Measurements from ENCODE around the gene RAP2A.

Gene RAP2A

DNA sequence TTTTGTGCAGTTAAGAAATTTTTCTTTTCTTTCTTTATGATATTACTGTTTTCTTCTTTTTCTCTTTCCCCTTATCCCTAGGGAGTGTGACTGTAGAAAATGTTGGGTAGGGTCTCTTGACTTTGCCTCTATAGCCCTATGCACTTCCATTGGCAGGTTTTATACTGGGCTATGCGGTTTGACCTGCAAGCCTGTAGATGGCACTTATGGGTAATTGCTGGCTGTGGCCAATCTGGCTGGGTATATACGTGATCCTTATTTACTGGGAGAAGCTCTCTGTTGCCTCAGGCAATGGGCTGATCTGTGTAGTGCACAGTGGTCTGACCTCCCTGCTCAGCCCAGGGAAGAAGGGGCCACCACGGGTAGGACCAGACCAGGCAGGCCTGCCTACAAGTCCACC is 78.8 kb downstream of the RAP2A start:
- H3K36me3 ChIP-seq (ENCODE audit: low read length): no peaks in the 10 kb centered on the region
- no peak for TF ChIP-seq EZH2phosphoT487 (conservative IDR thresholded peaks at IDR 0.05; ENCODE audit: low read length)
- TF ChIP-seq, protein P1, sequence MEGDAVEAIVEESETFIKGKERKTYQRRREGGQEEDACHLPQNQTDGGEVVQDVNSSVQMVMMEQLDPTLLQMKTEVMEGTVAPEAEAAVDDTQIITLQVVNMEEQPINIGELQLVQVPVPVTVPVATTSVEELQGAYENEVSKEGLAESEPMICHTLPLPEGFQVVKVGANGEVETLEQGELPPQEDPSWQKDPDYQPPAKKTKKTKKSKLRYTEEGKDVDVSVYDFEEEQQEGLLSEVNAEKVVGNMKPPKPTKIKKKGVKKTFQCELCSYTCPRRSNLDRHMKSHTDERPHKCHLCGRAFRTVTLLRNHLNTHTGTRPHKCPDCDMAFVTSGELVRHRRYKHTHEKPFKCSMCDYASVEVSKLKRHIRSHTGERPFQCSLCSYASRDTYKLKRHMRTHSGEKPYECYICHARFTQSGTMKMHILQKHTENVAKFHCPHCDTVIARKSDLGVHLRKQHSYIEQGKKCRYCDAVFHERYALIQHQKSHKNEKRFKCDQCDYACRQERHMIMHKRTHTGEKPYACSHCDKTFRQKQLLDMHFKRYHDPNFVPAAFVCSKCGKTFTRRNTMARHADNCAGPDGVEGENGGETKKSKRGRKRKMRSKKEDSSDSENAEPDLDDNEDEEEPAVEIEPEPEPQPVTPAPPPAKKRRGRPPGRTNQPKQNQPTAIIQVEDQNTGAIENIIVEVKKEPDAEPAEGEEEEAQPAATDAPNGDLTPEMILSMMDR (IDR thresholded peaks at IDR 0.05; ENCODE audit: insufficient read depth, low read length, poor library complexity, severe bottlenecking): no peak
- no peaks in the 10 kb centered on the region for H4K20me1 ChIP-seq (ENCODE audit: low read depth, low read length)
- H3F3A ChIP-seq (ENCODE audit: insufficient read depth): no peaks in the 10 kb centered on the region
- no peaks in the 10 kb centered on the region for H3K79me2 ChIP-seq (ENCODE audit: insufficient read depth, low read length)
- H2AFZ ChIP-seq (ENCODE audit: low read depth, low read length, severe bottlenecking): no peak overlapping the region
- H3K9ac ChIP-seq (ENCODE audit: low read length): no peak overlapping the region
- no peaks in the 10 kb centered on the region for H3K9me3 ChIP-seq (ENCODE audit: insufficient read depth, low read length)
- no peaks in the 10 kb centered on the region for H3K27me3 ChIP-seq (ENCODE audit: low read length)
- no peaks in the 10 kb centered on the region for H3K9me2 ChIP-seq (replicated peaks; ENCODE audit: insufficient read depth, low read length)
- H3K4me3 ChIP-seq (ENCODE audit: insufficient read depth, low read length, poor library complexity, severe bottlenecking): no peak overlapping the region
- no peak overlapping the region for H3K4me2 ChIP-seq (ENCODE audit: low read depth, low read length, poor library complexity, severe bottlenecking)
- no peak overlapping the region for H3K27ac ChIP-seq (ENCODE audit: low read depth, low read length)

DNA sequence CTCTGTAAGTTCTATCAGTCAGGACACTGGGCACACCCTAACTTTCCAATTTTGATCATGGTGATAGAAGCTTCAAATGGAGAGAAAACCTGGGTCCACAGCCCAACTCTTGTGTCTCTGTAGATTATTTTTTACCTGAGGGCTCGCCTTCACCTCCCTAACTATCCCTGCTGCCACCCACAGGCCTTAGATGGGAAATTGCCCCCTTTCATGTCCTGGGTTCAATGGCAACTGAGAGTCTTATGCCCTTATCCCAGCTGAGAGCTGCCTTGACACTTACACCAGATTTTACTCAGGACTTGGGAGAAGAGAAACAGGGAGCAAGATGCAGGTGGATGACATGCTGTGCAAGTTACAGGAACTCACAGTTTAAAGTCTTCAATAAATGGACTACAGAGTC is 81.7 kb downstream of the RAP2A start:
- TF ChIP-seq, protein P1 (IDR thresholded peaks at IDR 0.05; ENCODE audit: insufficient read depth, low read length, poor library complexity, severe bottlenecking): no peak
- TF ChIP-seq EZH2phosphoT487 (conservative IDR thresholded peaks at IDR 0.05; ENCODE audit: low read length): no peak
- H3K36me3 ChIP-seq (ENCODE audit: low read length): no peaks in the 10 kb centered on the region
- H3K9me2 ChIP-seq (replicated peaks; ENCODE audit: insufficient read depth, low read length): no peaks in the 10 kb centered on the region
- H3K27me3 ChIP-seq (ENCODE audit: low read length): no peaks in the 10 kb centered on the region
- no peaks in the 10 kb centered on the region for H4K20me1 ChIP-seq (ENCODE audit: low read depth, low read length)
- H3K27ac ChIP-seq (ENCODE audit: low read depth, low read length): no peak overlapping the region
- no peak overlapping the region for H3K9ac ChIP-seq (ENCODE audit: low read length)
- no peak overlapping the region for H3K4me2 ChIP-seq (ENCODE audit: low read depth, low read length, poor library complexity, severe bottlenecking)
- H3K9me3 ChIP-seq (ENCODE audit: insufficient read depth, low read length): no peaks in the 10 kb centered on the region
- no peaks in the 10 kb centered on the region for H3F3A ChIP-seq (ENCODE audit: insufficient read depth)
- H2AFZ ChIP-seq (ENCODE audit: low read depth, low read length, severe bottlenecking): no peak overlapping the region
- H3K4me3 ChIP-seq (ENCODE audit: insufficient read depth, low read length, poor library complexity, severe bottlenecking): no peak overlapping the region
- no peaks in the 10 kb centered on the region for H3K79me2 ChIP-seq (ENCODE audit: insufficient read depth, low read length)

DNA sequence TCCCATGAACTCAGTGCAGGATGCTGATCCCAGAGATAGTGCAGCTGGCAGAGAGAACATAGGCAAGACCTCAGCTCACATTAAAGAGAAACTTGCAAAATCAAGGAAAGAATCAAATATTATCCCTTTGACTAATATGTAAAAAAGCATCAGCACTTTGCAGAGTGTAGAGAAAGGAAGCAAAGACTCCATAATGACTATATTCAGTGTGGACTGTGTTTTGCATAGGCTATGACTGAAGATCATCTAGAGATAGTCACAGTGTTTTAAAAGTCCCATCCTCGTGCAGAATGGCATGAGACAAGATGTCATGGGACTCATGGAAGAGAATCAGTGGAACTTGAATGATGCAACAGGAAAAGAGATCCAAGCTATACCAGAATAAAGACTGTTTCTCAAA is 84.0 kb downstream of the RAP2A start:
- no peaks in the 10 kb centered on the region for H3K9me3 ChIP-seq (ENCODE audit: insufficient read depth, low read length)
- no peaks in the 10 kb centered on the region for H3F3A ChIP-seq (ENCODE audit: insufficient read depth)
- no peak overlapping the region for H3K9ac ChIP-seq (ENCODE audit: low read length)
- no peaks in the 10 kb centered on the region for H3K9me2 ChIP-seq (replicated peaks; ENCODE audit: insufficient read depth, low read length)
- no peaks in the 10 kb centered on the region for H3K27me3 ChIP-seq (ENCODE audit: low read length)
- no peak overlapping the region for H2AFZ ChIP-seq (ENCODE audit: low read depth, low read length, severe bottlenecking)
- H3K27ac ChIP-seq (ENCODE audit: low read depth, low read length): no peak overlapping the region
- H3K79me2 ChIP-seq (ENCODE audit: insufficient read depth, low read length): no peaks in the 10 kb centered on the region
- TF ChIP-seq EZH2phosphoT487 (conservative IDR thresholded peaks at IDR 0.05; ENCODE audit: low read length): no peak
- TF ChIP-seq, protein P1 (IDR thresholded peaks at IDR 0.05; ENCODE audit: insufficient read depth, low read length, poor library complexity, severe bottlenecking): no peak
- H3K4me3 ChIP-seq (ENCODE audit: insufficient read depth, low read length, poor library complexity, severe bottlenecking): no peak overlapping the region
- no peaks in the 10 kb centered on the region for H4K20me1 ChIP-seq (ENCODE audit: low read depth, low read length)
- no peak overlapping the region for H3K4me2 ChIP-seq (ENCODE audit: low read depth, low read length, poor library complexity, severe bottlenecking)
- no peaks in the 10 kb centered on the region for H3K36me3 ChIP-seq (ENCODE audit: low read length)

Data from SU-DHL-6 (cell line).